HL-60 (cell line): ENCODE measurements around the gene TMEM184B.

ENCODE experiments used
- GABPA ChIP-seq: IDR thresholded peaks from 2 replicates; pipeline ENCODE4 v1.6.1; 2012; ENCODE audit warnings: low read depth
- POLR2AphosphoS5 ChIP-seq: IDR thresholded peaks from 2 replicates; pipeline ENCODE4 v1.6.1; 2012; ENCODE audit warnings: low read depth
- SPI1 ChIP-seq: IDR thresholded peaks from 2 replicates; pipeline ENCODE4 v1.6.1; 2012; ENCODE audit warnings: low read depth, mild to moderate bottlenecking, borderline replicate concordance
- TF ChIP-seq, protein P1 (sequence below): IDR thresholded peaks from one replicate; pipeline ENCODE4 v1.5.1; 2011; ENCODE audit warnings: low read length, control low read depth, inconsistent platforms; ENCODE audit not compliant: insufficient read depth
- TF ChIP-seq, protein P2 (sequence below): IDR thresholded peaks from 2 replicates; pipeline ENCODE4 v1.6.1; 2012; ENCODE audit warnings: low read depth; ENCODE audit not compliant: insufficient replicate concordance

DNA sequence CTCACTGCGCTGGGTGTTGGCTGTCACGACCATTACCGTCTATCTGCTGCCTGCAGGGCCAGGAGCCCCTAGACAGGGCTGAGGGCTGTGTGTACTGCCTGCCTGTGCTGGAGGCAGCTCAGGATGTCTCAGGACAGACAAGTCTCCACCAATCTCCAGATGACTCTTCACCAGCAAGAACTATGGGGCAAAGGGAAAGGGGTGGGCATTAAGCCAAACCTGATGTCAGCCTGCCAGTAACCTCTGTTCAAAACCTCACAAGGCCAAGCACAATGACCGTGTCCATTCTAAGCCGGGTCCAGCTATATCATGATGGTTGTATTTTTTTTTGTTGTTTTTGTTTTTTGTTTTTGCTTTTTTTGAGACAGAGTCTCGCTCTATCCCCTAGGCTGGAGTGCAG lies 39.4 kb downstream of the TMEM184B start:
- TF ChIP-seq, protein P1, sequence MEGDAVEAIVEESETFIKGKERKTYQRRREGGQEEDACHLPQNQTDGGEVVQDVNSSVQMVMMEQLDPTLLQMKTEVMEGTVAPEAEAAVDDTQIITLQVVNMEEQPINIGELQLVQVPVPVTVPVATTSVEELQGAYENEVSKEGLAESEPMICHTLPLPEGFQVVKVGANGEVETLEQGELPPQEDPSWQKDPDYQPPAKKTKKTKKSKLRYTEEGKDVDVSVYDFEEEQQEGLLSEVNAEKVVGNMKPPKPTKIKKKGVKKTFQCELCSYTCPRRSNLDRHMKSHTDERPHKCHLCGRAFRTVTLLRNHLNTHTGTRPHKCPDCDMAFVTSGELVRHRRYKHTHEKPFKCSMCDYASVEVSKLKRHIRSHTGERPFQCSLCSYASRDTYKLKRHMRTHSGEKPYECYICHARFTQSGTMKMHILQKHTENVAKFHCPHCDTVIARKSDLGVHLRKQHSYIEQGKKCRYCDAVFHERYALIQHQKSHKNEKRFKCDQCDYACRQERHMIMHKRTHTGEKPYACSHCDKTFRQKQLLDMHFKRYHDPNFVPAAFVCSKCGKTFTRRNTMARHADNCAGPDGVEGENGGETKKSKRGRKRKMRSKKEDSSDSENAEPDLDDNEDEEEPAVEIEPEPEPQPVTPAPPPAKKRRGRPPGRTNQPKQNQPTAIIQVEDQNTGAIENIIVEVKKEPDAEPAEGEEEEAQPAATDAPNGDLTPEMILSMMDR, result no peak
- no peak for TF ChIP-seq POLR2AphosphoS5
- no peak for TF ChIP-seq GABPA
- TF ChIP-seq, protein P2, sequence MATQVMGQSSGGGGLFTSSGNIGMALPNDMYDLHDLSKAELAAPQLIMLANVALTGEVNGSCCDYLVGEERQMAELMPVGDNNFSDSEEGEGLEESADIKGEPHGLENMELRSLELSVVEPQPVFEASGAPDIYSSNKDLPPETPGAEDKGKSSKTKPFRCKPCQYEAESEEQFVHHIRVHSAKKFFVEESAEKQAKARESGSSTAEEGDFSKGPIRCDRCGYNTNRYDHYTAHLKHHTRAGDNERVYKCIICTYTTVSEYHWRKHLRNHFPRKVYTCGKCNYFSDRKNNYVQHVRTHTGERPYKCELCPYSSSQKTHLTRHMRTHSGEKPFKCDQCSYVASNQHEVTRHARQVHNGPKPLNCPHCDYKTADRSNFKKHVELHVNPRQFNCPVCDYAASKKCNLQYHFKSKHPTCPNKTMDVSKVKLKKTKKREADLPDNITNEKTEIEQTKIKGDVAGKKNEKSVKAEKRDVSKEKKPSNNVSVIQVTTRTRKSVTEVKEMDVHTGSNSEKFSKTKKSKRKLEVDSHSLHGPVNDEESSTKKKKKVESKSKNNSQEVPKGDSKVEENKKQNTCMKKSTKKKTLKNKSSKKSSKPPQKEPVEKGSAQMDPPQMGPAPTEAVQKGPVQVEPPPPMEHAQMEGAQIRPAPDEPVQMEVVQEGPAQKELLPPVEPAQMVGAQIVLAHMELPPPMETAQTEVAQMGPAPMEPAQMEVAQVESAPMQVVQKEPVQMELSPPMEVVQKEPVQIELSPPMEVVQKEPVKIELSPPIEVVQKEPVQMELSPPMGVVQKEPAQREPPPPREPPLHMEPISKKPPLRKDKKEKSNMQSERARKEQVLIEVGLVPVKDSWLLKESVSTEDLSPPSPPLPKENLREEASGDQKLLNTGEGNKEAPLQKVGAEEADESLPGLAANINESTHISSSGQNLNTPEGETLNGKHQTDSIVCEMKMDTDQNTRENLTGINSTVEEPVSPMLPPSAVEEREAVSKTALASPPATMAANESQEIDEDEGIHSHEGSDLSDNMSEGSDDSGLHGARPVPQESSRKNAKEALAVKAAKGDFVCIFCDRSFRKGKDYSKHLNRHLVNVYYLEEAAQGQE, result no peak
- no peak for TF ChIP-seq SPI1
